Measurements from ENCODE around the gene DNAAF5.

GRCh38 chr7:714251-714671, 12.2 kb upstream of the DNAAF5 start:
- TF ChIP-seq CTCF (IDR thresholded peaks at IDR 0.05) (no peak), POLR2A (IDR thresholded peaks at IDR 0.05) (no peak)

Measured in body of pancreas (tissue), 4 donors.